K562 (cell line): ENCODE results near the gene IDNK. TPM values are rescaled to one million over a fixed set of nuclear protein-coding genes. Genes with fewer than 3 reads are reported as not detected.
A peak's percentile ranks its signal among the peaks of the same experiment; 100 is the strongest.

Source experiments
- ATAC-seq: fragments of 200-7000 bp; cut with Tn5 transposase; 3 replicates; pipeline ENCODE4 v1.9.1; 2020; ENCODE audit warnings: moderate library complexity
- BruUV-seq: library from RNA; stranded (reverse); fragments of 400-500 nt; replicated peaks from 2 replicates; lab custom pipeline; 2021; lab: Mats Ljungman, UMichigan
- CTCF ChIA-PET: fragments of 300-600 bp; formaldehyde crosslinking; extraction: SDS; loops from one replicate; lab custom pipeline; 2021; ENCODE audit warnings: low intra/inter-chr PET ratio; lab: Yijun Ruan, JAX
- POLR2A ChIA-PET: fragments of 300-600, 350-650 bp; sonication (Branson Sonifier 250); formaldehyde crosslinking; extraction: SDS; loops from one replicate; lab custom pipeline; 2021; ENCODE audit warnings: antibody characterized with exemption, inconsistent platforms; lab: Yijun Ruan, JAX
- DNase-seq, 4 experiments: peaks; one replicate each; pipeline versions ENCODE4 v3.0.0 to v3.0.0-alpha.2; 2011 to 2018; ENCODE audit warnings: low spot score in 3 of 4, mixed read lengths in 3 of 4; ENCODE audit errors: extremely low read depth in 1 of 4
- FAIRE-seq: peaks from 2 replicates; lab custom pipeline; 2011; peaks lifted over from hg19 to GRCh38; lab: Jason Lieb, UNC
- H2AFZ ChIP-seq: 2 replicates; pipeline ENCODE4 v1.6.0; 2011; ENCODE audit warnings: low read depth, low read length, control low read depth, inconsistent platforms
- H3K27ac ChIP-seq: fragments of 200-600 bp; 3 replicates; pipeline ENCODE4 v1.8.0; 2011; ENCODE audit warnings: low read depth, mild to moderate bottlenecking, control low read depth, inconsistent platforms, low read length, moderate library complexity, mixed read lengths; ENCODE audit errors: extremely low read depth
- H3K27me3 ChIP-seq, 2 experiments: fragments of 300-600 bp in 1 of 2; 2 replicates in 1 of 2; 3 replicates in 1 of 2; pipeline versions ENCODE4 v1.6.0 to v1.8.0; 2011; ENCODE audit warnings: inconsistent platforms in 2 of 2, low read length in 2 of 2, mild to moderate bottlenecking in 1 of 2, mixed read lengths in 1 of 2, moderate library complexity in 1 of 2; ENCODE audit not compliant: control insufficient read depth in 2 of 2, insufficient read depth in 2 of 2
- H3K36me3 ChIP-seq: fragments of 300-600 bp; 3 replicates; pipeline ENCODE4 v1.8.0; 2011; ENCODE audit warnings: mild to moderate bottlenecking, low read length, inconsistent platforms; ENCODE audit not compliant: control insufficient read depth, insufficient read depth
- H3K4me1 ChIP-seq, 2 experiments: fragments of 200-600 bp in 1 of 2; replicated peaks in 1 of 2; 2 replicates in 1 of 2; 3 replicates in 1 of 2; pipeline versions ENCODE4 v1.5.1 to v1.8.0; 2011; ENCODE audit warnings: inconsistent platforms in 2 of 2, low read length in 2 of 2, mild to moderate bottlenecking in 1 of 2, mixed read lengths in 1 of 2, moderate library complexity in 1 of 2; ENCODE audit not compliant: control insufficient read depth in 2 of 2, insufficient read depth in 2 of 2
- H3K4me2 ChIP-seq: 2 replicates; pipeline ENCODE4 v1.6.1; 2011; ENCODE audit warnings: low read length, control low read depth, inconsistent platforms, mixed read lengths; ENCODE audit not compliant: insufficient read depth
- H3K4me3 ChIP-seq: fragments of 200-600 bp; sonication (generic), shearing (Covaris generic); 2 replicates; pipeline ENCODE4 v1.5.1; 2016; ENCODE audit warnings: control low read depth, inconsistent platforms
- H3K79me2 ChIP-seq: fragments of 200-600 bp; 3 replicates; pipeline ENCODE4 v1.8.0; 2011; ENCODE audit warnings: low read length, inconsistent platforms; ENCODE audit not compliant: control insufficient read depth, insufficient read depth
- H3K9ac ChIP-seq, 2 experiments: 2 replicates each; pipeline versions ENCODE4 v1.6.0 to v1.6.1; 2011; ENCODE audit warnings: low read depth in 2 of 2, low read length in 2 of 2, control low read depth in 1 of 2, inconsistent platforms in 1 of 2, mild to moderate bottlenecking in 1 of 2, mixed read lengths in 1 of 2; ENCODE audit not compliant: insufficient read depth in 1 of 2
- H3K9me1 ChIP-seq: one replicate; pipeline ENCODE4 v1.6.0; 2011; ENCODE audit warnings: inconsistent platforms, mild to moderate bottlenecking, low read length, moderate library complexity; ENCODE audit not compliant: control insufficient read depth, insufficient read depth
- H3K9me3 ChIP-seq: replicated peaks from 2 replicates; pipeline ENCODE4 v1.5.1; 2011; ENCODE audit warnings: low read depth, low read length, inconsistent platforms; ENCODE audit not compliant: control insufficient read depth, insufficient read depth
- H4K20me1 ChIP-seq: replicated peaks from 2 replicates; pipeline ENCODE4 v1.6.1; 2011; ENCODE audit warnings: low read length, inconsistent platforms, mixed read lengths; ENCODE audit not compliant: control insufficient read depth, insufficient read depth
- CTCF ChIP-seq, 3 experiments: IDR thresholded peaks in 2 of 3; conservative IDR thresholded peaks in 1 of 3; 2 replicates each; pipeline ENCODE4 v1.5.1; 2011 to 2012; ENCODE audit warnings: low read length in 3 of 3, mild to moderate bottlenecking in 3 of 3, control low read depth in 2 of 3, improper control_type of control experiment in 1 of 3, inconsistent platforms in 1 of 3, low read depth in 1 of 3, mixed read lengths in 1 of 3, moderate library complexity in 1 of 3; ENCODE audit not compliant: insufficient read depth in 2 of 3
- ETV1 ChIP-seq: fragments of 450-650 bp; conservative IDR thresholded peaks from 2 replicates; pipeline ENCODE4 v1.6.1; 2016; ENCODE audit warnings: missing genetic modification characterization, control low read depth, low read depth, missing compliant biosample characterization
- RAD21 ChIP-seq, 2 experiments: fragments of 250-450 bp in 1 of 2; fragments of 450-650 bp in 1 of 2; sonication (Bioruptor Pico) in 1 of 2; formaldehyde crosslinking in 1 of 2; IDR thresholded peaks in 1 of 2; conservative IDR thresholded peaks in 1 of 2; 2 replicates each; pipeline versions ENCODE4 v1.4.0 to v1.8.0; 2020 to 2022; ENCODE audit warnings: mild to moderate bottlenecking in 2 of 2, moderate library complexity in 1 of 2
- REST ChIP-seq, 2 experiments: fragments of 450-650 bp; formaldehyde crosslinking in 1 of 2; IDR thresholded peaks; 2 replicates each; pipeline versions ENCODE4 v1.4.0 to v1.6.1; 2014 to 2020; ENCODE audit warnings: mild to moderate bottlenecking in 2 of 2, borderline replicate concordance in 1 of 2, low read depth in 1 of 2
- ZNF395 ChIP-seq: fragments of 200-800 bp; sonication (Bioruptor generic); IDR thresholded peaks from 2 replicates; pipeline ENCODE4 v1.6.1; 2017; ENCODE audit warnings: missing genetic modification characterization, missing compliant biosample characterization
- WGBS: fragments of 100-300 bp; shearing (Covaris generic); methylation state at CpG from one replicate; pipeline ENCODE4 v1.1.6; 2016; ENCODE audit warnings: low coverage, mixed read lengths; ENCODE audit not compliant: insufficient coverage; ENCODE audit errors: missing lambda C conversion rate; 5-methylcytosine and 5-hydroxymethylcytosine counted together
- in situ Hi-C: fragments of 300-500 bp; cut with MboI; formaldehyde crosslinking; loops from 4 replicates; pipeline ENCODE4 v1.15.0; 2018; ENCODE audit warnings: inconsistent platforms, mixed read lengths
- intact Hi-C: fragments of 100-400 bp; cut with micrococcal nuclease; formaldehyde crosslinking; loops from 2 replicates; pipeline ENCODE4 v1.14.2; 2022
- polyA plus RNA-seq, 8 experiments: library from polyadenylated mRNA; depleted of rRNA in 4 of 8; stranded (reverse) in 5 of 8; unstranded in 3 of 8; fragments of >200 nt; fragmentation: Nextera tagmentation in 2 of 8; fragmentation: Illumina TruSeq in 1 of 8; extraction: Ambion mirVana in 2 of 8; extraction: Trizol in 1 of 8; gene quantifications; 2 replicates each; pipeline versions ENCODE4 v1.2.1 to v1.2.3, GENCODE V29; 2011 to 2014; ENCODE audit warnings: inconsistent platforms in 1 of 8, missing spikeins in 1 of 8
- total RNA-seq, 7 experiments: library from RNA; depleted of rRNA in 6 of 7; stranded (reverse); fragments of >200 nt in 6 of 7; fragmentation: Illumina TruSeq in 2 of 7; extraction: Trizol in 2 of 7; gene quantifications; 2 replicates each; pipeline versions ENCODE4 v1.2.1 to v1.2.3, GENCODE V29; 2011 to 2021; ENCODE audit warnings: low replicate concordance in 1 of 7

The IDNK gene
- total and polyA plus RNA-seq, 9 of the 15 experiments (the other 6 are each of a cell fraction or from before 2014, with no cell fraction given) = 0.41 to 1.1 (median 0.55) TPM

GRCh38 chr9:83596899-83597504 lies 25.9 kb upstream of the IDNK start:
- no peaks in the 10 kb centered on the region; the same call in 1 of the 2 replicates for H4K20me1 ChIP-seq
- BruUV-seq = no TSS peak
- POLR2A ChIA-PET = no interaction called here
- H3K4me3 ChIP-seq = no peak overlapping the region
- CTCF ChIA-PET = interaction anchor here (0.7 to 1.1 kb wide), 2 partner anchors 263 to 399 kb away, joined by 3 read pairs; no protein-coding TSS in a partner anchor
- no peaks in the 10 kb centered on the region for H3K9me3 ChIP-seq
- TF ChIP-seq ETV1 (tag) (no peak), RAD21 (CRISPR knock-in tag; conservative IDR thresholded peaks at IDR 0.05 in 1 of 2, IDR thresholded peaks at IDR 0.05 in 1 of 2) (peak; percentile 41 to 56; a peak in 3 of 4 replicates), CTCF (IDR thresholded peaks at IDR 0.05 in 2 of 3, conservative IDR thresholded peaks at IDR 0.05 in 1 of 3; ENCODE audit: insufficient read depth in 2 of 3, low read depth in 1 of 3, low read length in 3 of 3) (peak; percentile 47 to 70 (median 61)), REST (IDR thresholded peaks at IDR 0.05; ENCODE audit: borderline replicate concordance) (peak; percentile 25; the same call in 1 of the 2 replicates), REST (CRISPR knock-in tag; IDR thresholded peaks at IDR 0.05; ENCODE audit: low read depth) (no peak), ZNF395 (CRISPR knock-in tag) (no peak)
- TF ChIP-seq, all 486 proteins: peak for 3
- Histone ChIP-seq H3K36me3 (no peaks in the 10 kb centered on the region), H3K79me2 (no peaks in the 10 kb centered on the region), H2AFZ (no peak overlapping the region), H3K4me2 (no peak overlapping the region), H3K9ac (no peak overlapping the region), H3K4me1 (no peaks in the 10 kb centered on the region), H3K9me1 (no peaks in the 10 kb centered on the region), H3K27me3 (no peaks in the 10 kb centered on the region), H3K27ac (no peak overlapping the region)
- intact Hi-C loops (loop anchor here (1.0 to 10.0 kb wide), 2 partner anchors 263 to 402 kb away; no protein-coding TSS in a partner anchor), in situ Hi-C loops (no loop called here)
- 17% methylated on average over 3 of the region's 5 CpGs for WGBS
- FAIRE-seq (no peak), ATAC-seq (peak; percentile 90), DNase-seq (peak; percentile 47 to 60 (median 50))
